IPS-NIHi11 (cell line): Measurements from ENCODE around the gene UBE2J2.

Experiments
- DNase-seq: peaks from one replicate; pipeline ENCODE4 v3.0.0; 2012; ENCODE audit warnings: mixed read lengths, low spot score

UBE2J2 gene

DNA sequence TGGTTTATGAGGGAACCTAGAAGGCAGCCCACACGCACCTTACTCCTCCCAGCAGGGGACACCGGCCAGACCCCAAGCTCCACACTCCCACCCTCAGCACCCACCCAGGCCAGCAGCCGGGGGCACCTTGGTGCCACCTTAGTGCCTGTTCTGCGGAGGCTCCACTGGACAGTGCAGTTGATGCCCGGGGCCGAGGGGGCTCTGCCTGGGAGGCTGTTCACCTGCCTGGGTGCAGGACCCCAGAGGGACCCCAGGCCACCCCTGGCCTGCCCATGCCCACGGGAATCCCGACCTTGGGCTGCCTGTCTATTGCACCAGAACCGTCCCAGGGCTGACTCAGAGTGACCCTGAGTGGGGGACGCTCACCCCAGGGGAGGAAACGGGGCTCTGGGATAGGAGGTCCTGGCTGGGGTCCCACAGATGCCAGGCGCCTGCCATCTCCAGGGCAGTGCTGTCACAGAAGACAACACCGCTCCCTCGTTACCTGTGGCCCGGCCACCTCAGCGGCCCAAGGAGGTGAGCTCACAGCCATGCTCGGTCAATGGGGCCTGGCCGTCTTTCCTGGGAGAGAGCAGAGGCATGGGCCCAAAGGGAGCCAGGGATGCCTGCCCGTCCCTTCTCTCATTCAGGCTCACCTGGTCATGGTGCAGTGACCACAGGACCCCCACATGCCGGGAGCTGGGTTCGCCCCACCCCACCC lies 7.3 kb upstream of the UBE2J2 start:
- DNase-seq: no peak

DNA sequence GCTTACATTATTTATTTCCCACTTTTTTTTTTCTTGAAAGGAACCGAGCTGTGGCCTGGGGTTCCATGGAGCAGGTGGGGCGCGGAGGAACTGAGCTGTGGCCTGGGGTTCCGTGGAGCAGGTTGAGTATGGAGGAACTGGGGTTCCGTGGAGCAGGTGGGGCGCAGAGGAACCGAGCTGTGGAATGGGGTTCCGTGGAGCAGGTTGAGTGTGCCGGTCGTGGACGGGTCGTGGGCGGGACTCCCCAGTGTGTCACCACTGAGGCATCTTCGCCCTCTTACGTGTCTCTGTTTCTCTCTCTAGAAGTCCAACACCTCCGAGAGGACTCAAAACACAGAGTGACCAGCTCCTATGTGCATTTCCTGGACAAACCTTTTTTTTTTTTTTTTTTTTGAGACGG lies 5.4 kb upstream of the UBE2J2 start:
- no peak for DNase-seq

DNA sequence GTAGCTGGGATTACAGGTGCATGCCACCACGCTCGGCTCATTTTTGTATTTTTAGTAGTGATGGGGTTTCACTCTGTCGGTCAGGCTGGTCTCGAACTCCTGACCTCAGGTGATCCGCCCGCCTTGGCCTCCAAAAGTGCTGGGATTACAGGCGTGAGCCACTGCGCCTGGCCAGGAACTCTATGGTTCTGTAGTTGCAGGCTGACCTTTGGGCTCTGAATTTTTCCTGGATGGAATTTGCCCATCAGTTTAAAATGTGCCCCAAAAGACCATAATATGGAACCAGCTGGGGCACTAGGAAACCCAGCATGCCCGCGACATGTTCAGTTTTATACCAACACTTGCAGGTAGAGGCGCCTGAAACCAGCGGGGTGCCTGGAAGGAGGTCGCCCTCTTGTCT lies 5.0 kb upstream of the UBE2J2 start:
- no peak for DNase-seq

DNA sequence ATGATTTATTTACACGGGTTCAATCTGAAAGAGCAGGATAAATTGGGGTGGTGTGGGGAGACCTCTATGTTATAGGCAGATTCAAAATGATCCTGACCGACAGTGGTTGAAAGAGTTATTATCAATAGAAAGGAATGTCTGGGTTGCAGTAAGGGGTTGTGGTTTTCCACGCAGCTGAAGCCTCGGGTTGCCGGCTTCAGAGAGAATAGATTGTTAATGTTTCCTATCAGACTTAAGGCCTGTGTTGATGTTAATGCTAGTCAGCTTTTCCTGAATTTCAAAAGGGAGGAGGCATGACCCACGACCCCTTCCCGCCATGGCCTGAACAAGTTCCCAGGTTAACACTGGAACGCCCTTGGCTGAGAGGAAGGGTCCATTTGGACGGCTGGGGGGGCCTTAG lies 2.2 kb upstream of the UBE2J2 start:
- no peak for DNase-seq

DNA sequence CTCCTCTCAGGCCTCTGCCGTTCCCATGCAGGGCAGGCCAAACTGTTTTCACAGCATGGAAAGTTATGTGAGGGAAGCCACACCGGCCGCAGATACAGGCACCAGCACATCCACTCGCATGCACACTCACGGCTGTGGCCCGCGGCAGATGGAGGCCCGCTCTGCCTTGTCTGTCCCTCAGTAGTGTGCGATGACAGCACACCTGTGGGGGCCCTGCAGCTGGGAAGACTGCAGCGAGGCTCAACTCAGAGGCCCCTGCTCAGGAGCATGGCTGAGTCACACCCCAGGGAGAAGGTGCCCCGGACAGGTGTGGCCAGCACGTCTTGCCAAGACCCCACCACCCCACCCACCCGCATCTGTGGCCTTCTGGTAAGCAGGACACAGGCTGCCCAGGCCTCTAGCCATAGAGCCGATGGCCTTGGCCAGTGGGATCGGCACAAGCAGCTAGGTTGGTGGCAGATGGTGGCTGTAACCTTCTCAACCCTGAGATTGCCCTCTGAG lies 1.3 kb upstream of the UBE2J2 start:
- DNase-seq: no peak

DNA sequence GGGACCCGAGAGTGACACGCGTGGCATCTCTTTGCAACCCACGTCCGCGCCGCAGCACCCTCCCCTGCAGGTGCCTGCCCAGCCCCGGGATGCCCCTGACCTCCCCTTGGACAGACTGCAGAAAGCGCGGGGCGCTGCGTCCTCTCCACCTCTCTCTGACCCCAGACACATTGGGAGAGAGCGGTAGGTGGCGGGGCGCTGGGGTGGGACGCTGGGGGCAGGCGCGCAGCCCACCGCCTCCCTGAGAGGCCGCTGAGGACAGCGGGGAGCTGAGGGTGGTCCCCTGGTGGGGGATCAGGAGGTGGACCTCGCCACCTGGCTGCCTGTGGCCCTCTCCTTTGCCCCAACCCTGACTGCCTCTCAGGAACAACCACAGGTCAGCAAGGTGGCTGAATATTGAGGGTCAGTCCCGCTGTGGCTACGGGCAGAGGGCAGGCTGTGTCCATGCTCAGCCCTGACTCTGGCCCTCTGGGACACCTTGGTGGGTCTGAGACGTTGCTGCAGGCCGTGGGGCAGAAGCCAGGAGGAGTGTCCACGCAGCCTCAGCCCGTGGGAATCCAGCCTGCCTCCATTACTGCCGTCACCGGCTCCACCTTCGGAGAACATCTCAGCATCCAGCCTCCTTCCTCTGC lies 761 bp upstream of the UBE2J2 start:
- DNase-seq: peak; percentile 61

DNA sequence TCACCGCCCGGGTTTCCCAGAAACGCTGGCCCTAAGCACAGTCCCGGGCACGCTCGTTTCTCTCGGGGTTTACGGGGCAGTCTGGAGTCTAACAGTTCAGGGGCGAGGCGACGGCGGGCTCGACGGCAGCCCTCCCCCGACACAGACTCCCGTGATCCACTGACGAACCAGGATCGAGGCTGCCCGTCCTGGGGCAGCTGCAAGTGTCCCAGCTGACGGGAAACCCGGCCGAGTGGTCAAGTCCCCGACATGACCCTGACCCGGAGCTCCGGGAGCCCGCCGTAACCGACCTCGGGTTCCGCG lies 494 bp downstream of the UBE2J2 start:
- no peak for DNase-seq

DNA sequence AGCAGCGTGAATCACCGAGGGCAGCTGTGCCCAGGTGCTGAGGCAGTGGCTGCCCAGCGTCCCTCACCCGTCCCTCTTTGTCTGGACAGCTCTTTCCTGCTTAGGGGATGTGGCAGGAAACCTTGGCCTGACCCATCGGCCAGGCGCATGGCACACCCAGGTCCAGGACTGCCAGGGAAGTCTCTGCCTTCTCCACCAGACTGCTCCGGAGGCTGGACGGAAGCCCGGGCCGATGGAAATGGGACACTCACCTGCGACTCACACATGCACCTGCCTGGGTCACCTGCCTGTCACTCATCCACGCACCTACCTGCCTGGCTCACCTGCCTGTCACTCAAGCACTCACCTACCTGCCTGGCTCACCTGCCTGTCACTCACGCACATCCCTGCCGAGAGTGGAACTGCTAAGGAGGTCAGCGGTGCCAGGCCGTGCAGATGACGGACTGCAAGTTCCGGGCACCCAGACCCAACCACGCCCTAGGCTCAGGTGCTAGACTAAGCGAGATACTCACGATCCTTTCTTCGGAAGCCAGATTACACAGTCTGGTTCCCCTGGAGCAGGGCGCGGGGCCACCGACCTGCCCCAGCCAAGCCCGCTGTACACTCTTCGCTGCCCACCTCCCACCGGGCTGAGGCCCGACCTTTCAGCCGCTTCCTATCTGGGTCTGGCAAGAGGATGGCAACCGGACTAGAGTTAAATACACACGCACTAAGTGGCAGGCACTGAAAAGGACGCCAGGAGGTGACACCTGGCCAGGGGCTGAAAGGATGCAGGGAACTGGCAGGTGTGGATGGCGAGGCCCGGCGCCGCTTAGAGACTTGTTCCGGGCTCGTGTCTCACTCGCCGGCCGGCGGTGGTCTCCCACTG lies 1.1 kb downstream of the UBE2J2 start:
- no peak for DNase-seq

DNA sequence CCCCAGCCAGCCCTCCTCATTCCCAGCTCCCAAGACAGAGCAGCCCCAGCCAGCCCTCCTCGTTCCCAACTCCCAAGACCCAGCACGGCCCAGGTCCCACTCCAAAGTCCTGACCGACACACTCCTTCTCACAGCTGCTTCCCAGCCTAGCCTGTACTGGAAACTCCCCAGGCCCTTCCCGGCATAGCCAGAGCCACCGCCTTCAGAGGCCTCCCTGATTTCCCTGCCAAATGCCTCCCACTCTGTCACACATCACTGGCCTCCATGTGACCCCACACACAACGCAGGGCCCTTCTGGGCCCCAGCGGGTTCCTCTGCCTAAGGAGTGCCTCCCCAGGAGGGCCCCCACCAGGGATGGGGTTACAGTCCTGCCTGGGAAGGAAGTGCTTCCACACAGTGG lies 2.8 kb downstream of the UBE2J2 start:
- no peak for DNase-seq

DNA sequence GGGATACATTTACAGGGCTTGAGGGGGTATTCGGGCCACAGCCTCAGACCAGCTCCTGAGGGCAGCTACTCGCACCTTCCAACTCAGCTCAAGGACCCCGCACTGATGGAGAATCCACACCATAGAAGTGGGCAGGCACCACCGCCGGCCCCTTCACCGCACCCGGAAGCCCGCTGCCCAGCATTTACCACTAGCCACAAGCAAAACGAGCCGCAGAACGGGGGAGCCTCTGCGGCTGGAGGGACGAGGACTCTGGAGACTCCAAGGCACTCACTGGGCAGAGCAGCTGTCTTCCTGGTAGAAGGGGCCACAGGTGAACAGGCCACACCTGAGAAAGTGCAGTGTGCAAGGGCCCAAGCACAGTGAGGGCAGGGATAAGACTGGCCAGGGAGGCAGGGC lies 5.4 kb downstream of the UBE2J2 start:
- no peak for DNase-seq

DNA sequence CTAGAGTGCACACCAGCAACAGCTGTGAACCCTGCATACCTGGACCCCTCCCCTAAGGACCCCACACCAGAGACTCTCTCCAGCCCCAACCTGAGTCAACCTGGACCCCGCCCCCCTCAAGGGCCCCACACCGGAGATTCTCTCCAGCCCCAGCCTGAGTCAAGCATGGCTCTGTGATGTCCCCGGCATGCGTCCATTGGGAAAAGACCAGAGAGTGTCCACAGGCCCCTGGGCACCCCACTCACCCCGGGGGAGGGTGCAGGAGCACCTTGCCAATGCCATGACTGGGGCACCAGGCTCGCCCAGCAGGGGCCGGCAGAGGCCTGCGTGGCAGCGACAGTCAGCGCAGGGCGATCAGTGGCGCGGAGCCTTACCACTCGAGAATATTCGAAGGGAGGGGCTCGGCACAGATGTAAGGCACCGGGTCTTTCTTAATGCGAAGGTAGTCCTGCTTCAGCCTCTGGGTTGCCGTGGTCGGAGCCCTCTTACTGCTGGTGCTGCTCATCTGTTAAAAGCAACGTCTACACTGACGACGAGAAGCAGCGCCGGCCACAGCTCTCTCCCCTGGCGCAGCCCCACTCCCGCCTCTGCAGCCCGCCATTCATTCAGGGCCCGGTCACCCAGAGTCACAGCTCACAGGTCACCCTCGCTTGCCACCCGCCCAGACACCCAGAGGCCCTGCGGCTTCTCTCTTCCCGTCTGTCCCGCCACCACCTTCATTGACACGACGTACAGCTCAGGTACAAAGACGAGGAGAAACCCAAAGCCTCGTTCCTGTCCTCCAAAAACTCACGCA lies 6.0 kb downstream of the UBE2J2 start:
- DNase-seq: no peak

DNA sequence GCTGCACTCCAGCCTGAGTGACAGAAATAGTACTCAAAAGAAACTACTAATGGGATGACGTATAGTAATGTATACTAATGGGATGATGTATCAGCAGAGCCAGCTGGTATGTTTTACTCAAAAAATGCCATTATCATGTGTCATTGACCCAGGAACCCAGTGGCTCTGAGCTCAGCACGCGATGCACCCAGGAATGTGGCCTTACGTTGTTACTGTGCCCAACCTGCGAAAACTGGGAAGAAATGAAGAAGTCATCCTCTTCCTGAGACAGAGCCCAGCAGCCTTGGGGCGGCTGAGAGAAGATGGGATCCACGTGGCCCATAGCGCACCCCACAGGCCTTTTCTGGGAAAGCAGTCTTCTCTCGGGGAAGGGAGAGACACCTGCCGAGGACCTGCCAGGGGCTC lies 8.8 kb downstream of the UBE2J2 start:
- DNase-seq: peak; percentile 75

DNA sequence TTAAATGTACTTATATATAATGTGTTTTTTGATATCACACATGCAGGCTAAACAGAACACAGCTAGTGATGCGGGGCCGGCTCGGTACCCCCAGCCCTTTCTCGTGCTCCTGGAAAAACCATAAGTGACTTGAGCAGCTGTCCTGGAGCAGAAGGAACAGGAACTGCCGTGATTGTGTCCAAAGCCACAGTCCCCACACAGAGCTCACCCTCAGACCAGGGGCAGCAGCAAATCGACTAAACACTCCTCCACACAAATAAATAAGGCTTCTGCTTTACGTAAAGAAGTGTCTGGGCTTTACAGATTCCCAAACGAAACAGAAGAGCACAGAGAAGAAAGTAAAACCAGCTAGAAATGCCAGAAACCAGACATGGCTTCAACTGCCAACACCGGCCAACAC lies 9.6 kb downstream of the UBE2J2 start:
- DNase-seq: no peak

DNA sequence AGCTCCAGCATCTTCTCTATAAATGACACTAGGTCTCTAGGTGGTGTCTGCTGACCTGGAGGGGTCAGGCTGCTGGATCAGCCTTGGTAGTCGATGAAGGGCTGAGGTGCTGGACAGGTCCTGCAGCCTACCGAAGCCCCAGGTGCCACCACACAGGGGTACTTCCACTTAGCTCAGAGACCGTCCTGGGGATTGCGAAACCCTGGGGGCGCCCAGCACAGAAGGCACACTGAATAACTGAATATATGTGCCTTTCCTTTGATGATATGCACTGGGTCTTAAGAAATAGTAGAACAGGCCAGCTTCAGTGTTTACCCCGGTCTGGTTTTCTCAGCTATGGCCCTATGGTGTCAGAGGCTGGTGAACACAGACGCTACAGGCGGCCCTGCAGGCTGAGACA lies 10.9 kb downstream of the UBE2J2 start:
- no peak for DNase-seq

DNA sequence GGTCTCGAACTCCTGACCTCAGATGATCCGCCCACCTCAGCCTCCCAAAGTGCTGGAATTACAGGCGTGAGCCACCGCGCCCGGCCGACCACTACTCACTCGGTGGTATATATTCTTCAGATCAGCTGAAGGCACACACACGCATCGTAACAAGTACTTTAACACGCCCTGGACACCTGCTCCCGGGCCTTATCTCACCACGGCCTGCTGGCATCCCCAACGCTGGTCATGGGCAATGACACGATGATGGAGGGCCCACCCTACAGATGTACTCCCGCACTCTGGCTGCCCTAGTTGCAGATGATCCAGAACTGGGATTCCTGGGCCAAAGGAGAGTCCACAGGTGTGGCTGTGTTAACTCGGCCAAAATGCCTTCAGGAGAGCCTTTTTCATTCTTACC lies 11.6 kb downstream of the UBE2J2 start:
- no peak for DNase-seq

DNA sequence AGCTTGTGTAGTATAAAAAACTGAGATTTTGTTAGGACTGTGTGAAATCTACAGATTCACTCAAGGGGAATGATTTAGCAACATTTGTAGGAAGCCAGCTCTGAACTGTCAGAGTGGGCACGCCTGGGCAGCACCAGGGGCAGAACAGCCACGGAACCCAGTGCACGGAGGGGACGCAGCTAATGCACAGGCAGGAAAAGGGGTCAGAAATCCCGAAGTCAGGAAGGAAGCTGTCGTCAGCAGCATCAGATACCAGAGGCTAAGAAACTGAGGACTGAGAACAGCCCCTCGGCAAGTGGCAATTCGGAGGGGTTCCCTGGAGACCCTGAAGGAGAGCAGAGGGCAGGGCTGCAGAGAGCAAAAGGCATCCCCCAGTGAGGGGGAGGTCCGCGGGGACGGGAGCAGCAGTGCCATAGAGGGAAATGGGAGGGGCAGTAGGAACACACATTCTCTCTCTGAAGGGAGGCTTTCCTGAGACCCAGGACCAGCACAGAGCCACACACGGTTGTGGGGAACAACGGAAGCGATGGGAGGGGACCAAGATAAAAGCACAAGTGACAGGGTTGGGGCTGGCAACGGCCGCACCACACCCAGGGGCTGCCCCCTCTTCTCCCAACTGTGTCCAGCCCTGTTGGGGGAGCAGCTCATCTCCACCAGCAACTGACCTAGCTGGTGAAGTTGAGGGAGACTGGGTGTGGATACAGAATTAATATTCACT lies 12.7 kb downstream of the UBE2J2 start:
- DNase-seq: no peak

DNA sequence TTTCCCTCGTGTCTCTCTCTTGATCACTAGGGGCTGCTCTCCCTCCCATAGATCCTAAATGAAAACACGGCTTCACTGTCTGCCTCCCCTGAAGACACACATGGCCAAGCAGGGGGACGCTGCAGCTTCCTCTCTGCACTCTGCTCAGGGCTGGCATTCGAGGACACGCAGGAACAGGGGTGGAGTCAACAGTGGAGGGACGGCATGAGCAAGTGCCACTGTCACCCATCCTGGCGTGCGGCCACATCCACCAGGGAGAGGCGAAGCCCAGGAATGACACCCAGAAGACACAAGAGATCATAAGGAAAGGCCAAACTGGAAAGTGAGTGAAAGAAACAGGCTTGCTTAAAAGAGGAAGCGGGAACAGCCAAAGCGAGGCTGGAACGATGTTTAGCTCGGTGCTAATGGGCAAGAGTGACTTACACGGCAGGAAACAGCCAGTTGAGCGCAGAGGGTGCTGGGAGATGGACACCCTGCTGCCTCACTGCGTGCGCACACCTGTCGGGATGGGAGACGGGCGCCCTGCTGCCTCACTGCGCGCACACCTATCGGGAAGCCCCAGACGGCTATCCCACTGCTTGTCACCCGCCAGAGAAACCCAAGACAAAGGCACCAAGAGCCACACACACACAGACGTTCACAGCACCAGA lies 13.6 kb downstream of the UBE2J2 start:
- no peak for DNase-seq

DNA sequence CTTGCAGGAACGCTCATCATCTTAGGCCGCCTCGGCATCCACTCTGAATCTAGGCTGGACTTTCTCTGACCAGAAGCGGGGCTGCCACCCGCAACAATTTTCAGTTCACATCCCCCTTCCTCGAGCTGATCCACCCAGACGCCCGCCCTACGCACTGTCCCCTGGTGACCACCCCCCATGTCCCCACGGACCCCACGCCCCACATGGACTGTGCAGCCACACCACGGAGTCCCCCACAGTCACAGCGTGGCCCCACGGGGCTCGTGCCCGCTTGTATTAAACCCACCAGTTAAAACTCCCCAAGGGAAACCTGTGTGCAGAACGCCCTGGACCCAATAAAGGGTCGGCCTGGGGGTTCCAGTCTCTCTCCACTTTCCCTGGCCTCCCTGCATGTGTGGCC lies 14.1 kb downstream of the UBE2J2 start:
- no peak for DNase-seq

DNA sequence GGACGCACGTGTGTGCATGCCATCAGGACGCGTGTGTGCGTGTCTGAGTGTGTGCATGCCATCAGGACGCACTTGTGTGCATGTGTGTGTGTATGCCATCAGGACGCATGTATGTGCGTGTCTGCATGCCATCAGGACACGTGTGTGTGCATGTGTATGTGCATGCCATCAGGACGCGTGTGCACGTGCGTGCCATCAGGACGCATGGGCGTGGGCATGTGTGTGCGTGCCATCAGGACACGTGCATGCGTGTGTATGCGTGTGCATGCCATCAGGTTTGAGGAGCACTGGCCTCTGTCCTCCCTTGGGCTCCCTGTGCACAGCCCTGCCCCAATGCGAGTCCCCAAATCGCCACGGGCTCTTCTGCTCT lies 14.6 kb downstream of the UBE2J2 start:
- DNase-seq: no peak

DNA sequence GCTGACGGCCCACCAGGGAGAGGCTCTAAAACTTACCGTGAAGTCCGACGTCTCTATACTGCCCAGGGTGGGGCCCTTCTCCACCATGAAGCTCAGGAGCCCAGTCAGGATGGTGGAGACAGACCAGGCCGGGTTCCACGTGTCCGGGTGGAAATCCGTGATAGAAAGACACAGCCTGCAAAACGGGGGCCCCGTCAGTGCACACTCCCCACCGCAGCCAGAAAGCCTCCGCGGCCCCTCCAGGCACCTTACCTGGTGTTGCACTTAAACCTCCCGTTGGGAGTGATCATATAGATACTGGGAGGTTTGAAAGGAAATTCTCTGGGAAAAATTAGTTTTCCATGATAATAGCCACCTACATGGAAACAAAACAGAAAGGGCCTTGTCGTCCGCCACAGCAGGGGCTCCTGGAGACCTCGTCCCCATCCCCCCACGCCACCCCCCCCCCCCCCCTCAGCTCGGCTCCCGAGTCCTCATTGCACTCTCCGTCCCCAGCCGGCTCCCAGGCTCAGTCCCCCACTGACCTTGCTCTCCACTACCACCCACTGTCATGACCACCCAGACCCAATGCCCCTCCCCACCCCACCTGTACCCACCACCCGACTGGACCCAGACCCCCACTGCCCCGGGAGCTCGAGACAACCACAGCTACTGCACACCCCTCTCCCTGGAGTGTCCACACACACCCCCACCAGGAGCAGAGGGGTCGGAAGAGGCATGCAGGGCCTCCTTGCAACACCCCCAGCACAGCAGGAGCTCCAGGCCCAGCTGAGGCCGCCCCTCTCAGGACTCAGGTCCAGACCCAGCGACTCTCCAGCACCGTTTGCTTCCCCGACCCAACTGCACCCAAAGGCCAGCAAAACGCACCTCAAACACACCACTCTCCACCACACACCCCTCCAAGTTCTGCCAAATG lies 16.4 kb downstream of the UBE2J2 start:
- peak; percentile 51 for DNase-seq
